HTR-8/SVneo (cell line): ENCODE data around the gene ATAD3A.
"Not testable (repeated sequence)": the region's sequence is repeated elsewhere in the genome, so short reads cannot be mapped to it uniquely, and the experiment has no call there.

Experiments used
- DNase-seq: peaks from one replicate; pipeline ENCODE4 v3.0.0; 2011; ENCODE audit warnings: low spot score, mixed read lengths; ENCODE audit not compliant: insufficient read length
- FAIRE-seq: peaks from 2 replicates; lab custom pipeline; 2011; peaks lifted over from hg19 to GRCh38; lab: Jason Lieb, UNC

The ATAD3A gene

GRCh38 chr1:1511533-1512285 lies at the start of gene ATAD3A:
ATAD3A (plus strand) TSS chr1:1512162; CDS start chr1:1512269, 107 bp downstream.
- peak; percentile 93 for FAIRE-seq

GRCh38 chr1:1462318-1462966 lies 49.5 kb upstream of the ATAD3A start:
- no peak for DNase-seq
- no peak for FAIRE-seq

More at GRCh38 chr1:1511533-1512285, at the start of gene ATAD3A:
- DNase-seq, result peak; percentile 95

GRCh38 chr1:1463312-1463711 lies 48.6 kb upstream of the ATAD3A start:
- FAIRE-seq, result no peak
- DNase-seq, result no peak

GRCh38 chr1:1468196-1468985 lies 43.6 kb upstream of the ATAD3A start:
- not testable (repeated sequence) for DNase-seq, FAIRE-seq

GRCh38 chr1:1470626-1471388 lies 41.2 kb upstream of the ATAD3A start:
- FAIRE-seq (no peak), DNase-seq (no peak)

- DNase-seq (peak; percentile 84), FAIRE-seq (peak; percentile 72)
These were observed 40.4 kb upstream of the ATAD3A start, which contains the start of gene ATAD3B for GRCh38 chr1:1471389-1472052. ATAD3B (plus strand) TSS chr1:1471765; CDS start chr1:1471885, 120 bp downstream.

GRCh38 chr1:1472053-1472876 lies 39.7 kb upstream of the ATAD3A start:
- peak; percentile 83 for FAIRE-seq
- DNase-seq, result not testable (repeated sequence)

GRCh38 chr1:1476011-1476410 lies 36.0 kb upstream of the ATAD3A start:
- not testable (repeated sequence) for DNase-seq

GRCh38 chr1:1477206-1477605 lies 34.8 kb upstream of the ATAD3A start:
- DNase-seq (no peak), FAIRE-seq (no peak)

More at GRCh38 chr1:1476011-1476410, 36.0 kb upstream of the ATAD3A start:
- FAIRE-seq, result not testable (repeated sequence)

- FAIRE-seq (no peak), DNase-seq (no peak)
These were observed 32.1 kb upstream of the ATAD3A start for GRCh38 chr1:1479547-1480487.

GRCh38 chr1:1480488-1480867 lies 31.5 kb upstream of the ATAD3A start:
- not testable (repeated sequence) for FAIRE-seq, DNase-seq

GRCh38 chr1:1481811-1482210 lies 30.2 kb upstream of the ATAD3A start:
- not testable (repeated sequence) for FAIRE-seq, DNase-seq

GRCh38 chr1:1482856-1483255 lies 29.1 kb upstream of the ATAD3A start:
- DNase-seq (no peak), FAIRE-seq (no peak)

GRCh38 chr1:1483714-1484113 lies 28.2 kb upstream of the ATAD3A start:
- FAIRE-seq, result no peak
- DNase-seq, result no peak

GRCh38 chr1:1484976-1485750 lies 26.8 kb upstream of the ATAD3A start:
- FAIRE-seq, DNase-seq: not testable (repeated sequence)

GRCh38 chr1:1485755-1486317 lies 26.1 kb upstream of the ATAD3A start:
- not testable (repeated sequence) for DNase-seq, FAIRE-seq
